HG03139 (cell line): ENCODE measurements around the gene ZER1.
"Not testable (repeated sequence)": the region's sequence is repeated elsewhere in the genome, so short reads cannot be mapped to it uniquely, and the experiment has no call there.

Experiments used
- ATAC-seq: cut with Tn5 transposase; IDR thresholded peaks from one replicate; pipeline ENCODE4 v1.9.1; 2021; ENCODE audit not compliant: unreplicated experiment

Gene ZER1

DNA sequence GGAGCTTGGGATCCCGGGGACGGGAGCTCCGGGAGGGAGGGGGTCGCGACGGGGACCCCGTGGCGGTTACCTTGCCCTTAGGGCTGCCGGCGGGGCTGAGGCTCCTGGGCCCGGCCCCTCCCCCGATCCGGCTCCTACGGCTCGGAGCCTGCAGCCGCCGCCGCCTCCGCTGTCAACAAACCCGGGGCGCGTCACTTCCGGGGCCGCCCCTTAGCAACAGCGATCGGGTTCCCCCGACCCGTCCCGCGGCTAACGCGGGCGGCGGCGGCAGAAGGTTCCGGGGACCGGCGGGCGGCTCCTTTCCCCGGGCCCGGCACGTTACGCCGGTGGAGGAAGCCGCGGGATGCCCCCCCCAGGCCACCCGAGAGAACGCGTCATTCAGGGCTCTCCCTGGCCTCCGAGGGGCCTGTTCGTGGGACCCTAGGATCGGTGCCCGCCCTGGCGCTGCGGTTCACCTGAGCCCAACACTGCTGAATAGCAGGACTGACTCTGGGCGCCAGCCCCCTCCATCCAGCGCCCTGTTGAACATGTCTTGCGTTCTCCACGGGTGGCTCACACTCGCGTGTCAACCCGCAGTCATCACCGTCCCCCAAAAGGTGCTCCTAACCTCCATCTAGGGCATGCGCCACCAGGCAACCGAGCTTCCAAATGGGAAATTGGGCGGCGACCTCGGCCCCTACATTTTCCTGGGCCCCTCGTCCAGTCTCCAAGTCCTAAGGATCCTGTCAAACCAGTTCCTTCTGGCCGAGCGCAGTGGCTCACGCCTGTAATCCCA lies at the start of gene ZER1:
TSS of gene ZER1 (minus strand) at position 183 of the 775 bp plus-strand sequence. CDS start 16,362 bp downstream, outside the sequence.
- peak; percentile 86 for ATAC-seq

DNA sequence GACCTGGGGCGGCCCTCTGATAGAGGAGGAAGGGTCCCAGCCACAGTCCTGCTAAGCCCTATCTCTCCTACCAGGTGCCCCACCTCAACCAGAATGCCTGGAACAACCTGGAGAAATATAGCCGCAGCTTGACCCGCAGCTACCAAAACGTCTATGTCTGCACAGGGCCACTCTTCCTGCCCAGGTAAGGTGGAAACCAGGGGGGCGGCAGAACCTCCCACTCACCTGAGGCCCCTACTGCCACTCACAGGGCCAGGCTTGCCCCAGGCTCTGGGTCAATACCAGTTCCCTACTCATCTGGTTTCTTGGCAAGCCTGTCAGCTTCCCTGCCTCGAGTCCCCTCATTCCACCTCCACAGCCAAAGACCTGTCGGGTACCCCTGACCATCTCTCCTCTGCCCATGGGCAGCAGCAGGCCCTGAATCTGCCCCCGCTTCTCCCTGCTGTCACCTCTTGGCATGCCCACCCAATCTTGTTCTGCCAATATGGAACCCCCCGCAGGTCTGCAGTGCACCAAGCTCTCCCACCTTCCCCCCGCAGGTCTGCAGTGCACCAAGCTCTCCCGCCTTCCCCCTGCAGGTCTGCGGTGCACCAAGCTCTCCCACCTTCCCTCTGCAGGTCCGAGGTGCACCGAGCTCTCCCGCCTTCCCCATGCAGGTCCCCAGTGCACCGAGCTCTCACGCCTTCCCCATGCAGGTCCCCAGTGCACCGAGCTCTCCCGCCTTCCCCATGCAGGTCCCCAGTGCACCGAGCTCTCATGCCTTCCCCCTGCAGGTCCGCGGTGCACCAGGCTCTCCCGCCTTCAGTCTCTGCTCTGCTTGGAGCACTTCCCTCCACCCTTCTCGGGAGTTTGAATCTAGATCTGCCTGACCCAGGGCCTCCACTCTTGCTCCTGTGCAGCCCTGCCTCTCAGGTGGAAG lies 49.2 kb upstream of the ZER1 start:
- ATAC-seq = no peak

DNA sequence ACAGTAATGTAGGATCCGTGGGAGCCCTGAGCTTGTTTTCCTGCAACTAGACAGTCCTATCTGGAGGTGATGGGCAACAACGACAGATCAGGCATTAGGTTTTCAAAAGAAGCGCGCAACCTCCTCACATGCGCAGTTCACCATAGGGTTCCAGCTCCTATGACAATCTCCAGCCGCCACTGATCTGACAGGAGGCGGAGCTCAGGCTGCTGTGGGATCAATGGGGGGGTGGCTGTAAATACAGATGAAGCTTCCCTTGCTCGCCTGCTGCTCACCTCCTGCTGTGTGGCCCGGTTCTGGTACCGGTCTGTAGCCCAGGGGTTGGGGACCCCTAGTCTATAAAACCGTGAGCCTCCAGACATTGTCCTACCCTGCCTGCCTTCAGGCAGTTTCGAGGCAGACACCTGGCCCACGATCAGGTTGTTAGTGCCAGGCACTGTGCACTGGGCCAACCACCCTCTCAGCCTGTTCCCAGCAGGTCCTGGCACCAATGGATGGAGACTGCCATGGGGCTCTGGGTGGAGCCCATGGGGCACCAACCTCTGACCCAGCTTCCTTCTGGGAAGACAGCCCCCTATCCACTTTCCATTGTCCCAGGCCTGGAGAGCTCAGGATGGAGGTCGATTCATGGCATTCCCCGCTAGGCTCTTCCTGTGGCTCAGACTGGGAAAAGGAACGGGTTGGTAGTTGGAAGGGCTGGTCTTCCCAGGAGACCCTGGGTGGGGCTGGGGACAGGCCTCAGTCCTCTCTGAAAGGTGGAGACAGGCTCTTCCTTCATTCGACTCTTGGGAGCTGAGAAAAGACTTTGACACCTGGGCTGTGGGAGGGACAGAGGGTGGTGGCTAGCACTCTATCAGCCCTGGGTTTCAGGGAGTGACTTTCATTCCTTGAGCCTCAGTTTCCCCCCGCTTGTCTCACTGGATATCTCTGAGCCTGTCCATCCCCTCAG lies 48.3 kb upstream of the ZER1 start:
- no peak for ATAC-seq

DNA sequence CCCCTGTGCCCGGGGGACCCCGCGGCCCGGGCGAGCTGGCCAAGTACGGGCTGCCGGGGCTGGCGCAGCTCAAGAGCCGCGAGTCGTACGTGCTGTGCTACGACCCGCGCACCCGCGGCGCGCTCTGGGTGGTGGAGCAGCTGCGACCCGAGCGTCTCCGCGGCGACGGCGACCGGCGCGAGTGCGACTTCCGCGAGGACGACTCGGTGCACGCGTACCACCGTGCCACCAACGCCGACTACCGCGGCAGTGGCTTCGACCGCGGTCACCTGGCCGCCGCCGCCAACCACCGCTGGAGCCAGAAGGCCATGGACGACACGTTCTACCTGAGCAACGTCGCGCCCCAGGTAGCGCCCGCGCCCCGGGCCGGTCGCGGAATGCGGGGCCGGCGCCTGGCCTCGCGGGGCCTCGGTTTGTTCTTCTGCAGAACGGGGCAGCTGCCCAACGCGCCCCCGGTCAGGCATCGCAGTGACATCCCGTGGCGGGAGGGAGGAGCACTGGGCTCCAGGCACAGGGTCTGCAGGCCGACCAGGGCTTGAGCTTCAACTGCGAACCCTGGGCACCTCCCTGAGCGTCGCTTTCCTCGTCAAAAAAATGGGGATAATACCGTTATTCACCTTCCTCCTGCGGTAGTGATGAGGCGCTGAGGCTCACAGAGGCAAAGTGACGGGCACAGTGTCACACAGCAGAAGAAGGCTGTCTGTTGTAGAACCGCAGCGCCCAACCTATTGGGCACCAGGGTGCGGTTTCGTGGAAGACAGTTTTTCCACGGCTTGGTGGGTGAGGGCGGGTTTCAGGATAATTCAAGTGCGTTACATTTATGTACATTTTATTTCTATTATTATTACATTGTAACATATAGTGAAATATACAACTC lies 47.4 kb upstream of the ZER1 start:
- peak; percentile 13 for ATAC-seq

DNA sequence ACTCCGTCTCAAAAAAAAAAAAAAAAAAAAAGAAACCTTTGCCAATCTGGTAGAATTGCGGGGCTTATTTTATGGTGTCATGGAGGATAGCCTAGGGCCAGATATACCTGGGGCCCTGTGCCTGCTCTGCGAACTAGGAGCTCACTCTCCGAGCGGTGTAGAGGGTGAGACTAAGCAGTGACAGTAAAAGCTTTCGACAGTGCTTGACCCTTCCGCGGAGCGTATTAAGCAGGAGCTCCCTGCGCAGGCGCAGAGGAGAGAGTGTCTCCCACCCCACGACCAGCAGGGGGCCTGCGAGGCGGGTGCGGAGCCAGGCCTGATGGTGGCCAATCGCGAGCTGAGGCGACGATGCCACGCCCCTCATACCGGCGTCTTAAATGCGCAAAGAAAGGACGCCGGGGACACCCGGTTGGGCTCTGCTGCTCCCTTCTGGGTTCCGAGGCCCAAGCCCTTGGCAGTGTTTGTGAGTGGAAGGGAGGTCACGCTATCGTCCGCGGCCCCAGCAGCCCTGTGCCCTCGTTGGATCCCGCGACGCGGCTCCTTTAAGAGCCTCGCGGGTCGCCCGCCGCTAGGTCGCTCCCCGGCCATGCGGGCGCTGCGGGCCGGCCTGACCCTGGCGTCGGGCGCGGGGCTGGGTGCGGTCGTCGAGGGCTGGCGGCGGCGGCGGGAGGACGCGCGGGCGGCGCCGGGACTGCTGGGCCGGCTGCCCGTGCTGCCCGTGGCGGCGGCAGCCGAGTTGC lies 46.5 kb upstream of the ZER1 start, which contains the start of gene ENDOG:
TSS of gene ENDOG (plus strand) at position 402 of the 740 bp plus-strand sequence. CDS start at position 587, 185 bp downstream.
- peak; percentile 85 for ATAC-seq

DNA sequence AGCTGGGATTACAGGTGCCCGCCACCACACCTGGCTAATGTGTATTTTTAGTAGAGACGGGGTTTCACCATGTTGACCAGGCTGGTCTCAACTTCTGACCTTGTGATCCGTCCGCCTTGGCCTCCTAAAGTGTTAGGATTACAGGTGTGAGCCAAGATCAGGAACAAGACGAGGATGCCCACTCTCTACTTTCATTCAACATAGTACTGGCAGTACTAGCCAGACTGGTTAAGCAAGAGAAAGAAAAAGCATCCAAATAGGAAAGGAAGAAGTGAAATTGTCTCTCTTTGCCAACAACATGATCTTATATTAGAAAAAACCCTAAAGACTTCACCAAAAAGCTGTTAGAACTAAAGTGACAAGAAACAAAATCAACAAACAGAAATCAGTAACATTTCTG lies 39.1 kb upstream of the ZER1 start:
- ATAC-seq = no peak

DNA sequence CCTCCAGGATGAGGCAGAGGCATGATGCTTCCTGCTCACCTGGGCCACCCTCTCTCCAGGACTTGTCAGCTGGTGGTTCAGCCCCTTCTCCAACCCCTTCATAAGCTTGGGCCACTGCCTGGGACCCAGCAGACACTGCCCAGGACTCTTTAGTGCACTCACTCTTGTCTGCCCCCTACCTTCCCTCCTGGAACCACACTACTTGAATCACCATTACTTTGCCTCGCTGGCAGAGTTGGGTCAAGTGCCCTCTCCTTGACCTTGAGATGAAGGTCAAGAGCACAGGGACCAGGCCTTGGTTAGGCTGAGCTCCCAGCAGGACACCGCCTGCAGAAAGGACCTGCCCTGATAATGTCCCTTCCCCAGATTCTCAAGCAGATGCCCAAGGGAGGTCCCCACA lies 38.1 kb upstream of the ZER1 start:
- ATAC-seq = no peak

DNA sequence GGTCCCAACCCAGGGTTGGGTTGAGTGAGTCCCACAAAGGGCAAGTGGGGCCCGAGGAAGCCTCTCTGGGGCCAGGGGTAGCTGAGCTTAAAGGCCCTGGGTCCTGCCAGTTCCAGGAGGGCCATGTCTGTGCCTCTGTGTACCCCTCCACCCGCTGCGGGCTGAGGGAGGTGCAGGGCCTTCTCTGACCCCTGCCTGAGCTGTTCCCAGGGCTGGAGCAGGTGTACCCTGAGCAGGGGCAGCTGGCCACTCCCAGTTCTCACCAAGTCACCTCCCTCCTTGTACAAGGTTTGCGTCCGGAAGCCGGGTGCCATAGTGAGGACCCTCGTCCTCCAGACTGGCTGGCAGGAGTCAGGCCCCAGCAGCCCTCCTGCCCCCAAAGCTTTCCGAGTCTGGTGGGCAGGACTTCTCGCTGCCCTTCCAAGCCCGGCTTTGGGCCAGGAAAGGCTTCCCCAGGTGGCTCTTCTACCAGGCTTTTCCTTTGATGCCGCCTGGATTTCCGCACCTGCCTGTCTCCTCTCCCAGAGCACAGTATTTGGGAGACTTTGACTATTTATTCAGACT lies 37.4 kb upstream of the ZER1 start:
- no peak for ATAC-seq

DNA sequence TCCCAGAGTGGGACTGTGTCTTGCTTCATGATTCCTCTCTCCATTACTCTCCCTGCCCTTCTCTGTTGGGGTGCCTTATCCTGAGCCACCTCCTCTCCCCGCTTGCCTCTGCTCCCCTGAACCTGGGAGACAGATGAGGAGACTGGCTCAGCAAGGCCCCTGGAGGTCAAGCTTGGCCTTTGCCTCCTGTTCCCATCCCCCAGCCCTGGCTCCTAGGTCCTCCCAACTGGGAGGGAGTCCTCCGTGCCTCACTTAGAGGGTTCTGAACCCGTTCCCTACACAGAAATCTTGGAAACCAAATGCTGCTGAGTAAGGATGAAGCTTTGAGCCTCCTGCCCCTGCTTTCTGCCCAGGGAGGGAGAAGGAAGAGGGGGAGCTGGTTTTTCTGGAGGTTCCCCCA lies 36.8 kb upstream of the ZER1 start:
- no peak for ATAC-seq

DNA sequence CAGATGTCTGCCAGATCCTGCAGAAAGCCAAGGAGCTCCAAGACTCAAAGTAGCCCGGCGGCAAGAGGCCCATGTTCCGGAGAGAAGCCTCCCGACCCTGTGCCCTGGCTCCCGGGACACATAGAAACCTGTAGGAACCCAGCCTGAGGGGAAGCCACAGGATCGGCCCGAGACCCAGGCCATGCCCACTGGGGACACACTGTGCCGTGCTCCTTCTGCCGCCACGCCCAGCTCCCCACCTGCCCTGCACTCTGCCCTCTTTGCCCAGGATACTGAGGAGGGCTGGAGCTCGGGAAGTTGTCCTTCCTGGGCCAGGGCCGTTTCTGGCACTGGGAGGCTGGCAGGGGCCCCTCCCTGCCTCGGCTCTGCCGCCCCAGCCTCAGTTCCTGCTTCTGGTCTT lies 36.1 kb upstream of the ZER1 start:
- no peak for ATAC-seq

DNA sequence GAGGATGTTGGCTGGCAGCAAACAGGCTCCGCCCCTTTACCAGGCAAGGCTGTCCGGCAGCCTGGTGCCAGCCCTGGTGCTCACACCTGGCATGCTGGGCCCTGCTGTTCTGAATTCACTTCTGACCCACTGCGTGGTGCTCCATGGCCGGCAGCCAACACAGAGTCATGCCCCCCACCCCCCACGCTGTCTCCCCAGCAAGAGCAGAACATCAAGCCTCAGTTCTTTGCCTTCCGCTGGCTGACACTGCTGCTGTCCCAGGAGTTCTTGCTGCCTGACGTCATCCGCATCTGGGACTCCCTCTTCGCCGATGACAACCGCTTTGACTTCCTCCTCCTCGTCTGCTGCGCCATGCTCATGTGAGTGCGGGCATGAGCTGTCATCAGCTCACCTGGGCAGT lies 33.9 kb upstream of the ZER1 start:
- no peak for ATAC-seq

DNA sequence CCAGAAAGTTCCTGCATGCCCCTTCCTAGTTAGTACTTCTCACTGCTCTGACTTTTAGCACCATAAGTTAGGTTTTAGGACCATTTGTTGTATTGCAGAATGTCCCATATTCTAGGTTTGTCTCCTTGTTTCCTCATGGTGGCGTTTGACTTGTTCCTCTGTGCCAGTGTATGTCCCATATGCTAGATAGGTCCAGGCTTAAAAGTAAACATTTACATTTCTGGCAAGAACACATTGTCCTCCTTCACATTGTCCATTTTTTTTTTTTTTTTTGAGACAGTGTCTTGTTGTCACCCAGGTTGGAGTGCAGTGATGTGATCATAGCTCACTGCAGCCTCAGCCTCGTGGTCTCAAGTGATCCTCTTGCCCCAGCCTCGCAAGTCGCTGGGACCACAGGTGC lies 30.8 kb upstream of the ZER1 start:
- ATAC-seq = no peak

DNA sequence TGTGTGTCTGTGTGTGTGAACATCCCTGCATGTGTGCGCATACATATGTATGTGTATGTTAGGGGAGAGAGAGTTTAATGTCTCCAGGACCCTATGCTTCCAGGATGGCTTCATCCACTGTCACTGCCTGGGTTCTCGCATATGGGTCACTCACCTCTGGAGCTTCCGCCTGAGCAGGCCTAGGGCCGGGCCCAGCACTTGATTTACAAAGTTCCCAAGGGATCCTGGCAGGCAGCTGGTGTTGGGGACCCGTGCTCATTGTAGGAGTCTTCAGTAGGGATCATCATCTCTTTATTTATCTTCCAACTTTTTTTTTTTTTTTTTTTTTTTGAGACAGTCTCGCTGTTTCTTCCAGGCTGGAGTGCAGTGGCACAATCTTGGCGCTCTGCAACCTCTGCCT lies 28.3 kb upstream of the ZER1 start:
- no peak for ATAC-seq

DNA sequence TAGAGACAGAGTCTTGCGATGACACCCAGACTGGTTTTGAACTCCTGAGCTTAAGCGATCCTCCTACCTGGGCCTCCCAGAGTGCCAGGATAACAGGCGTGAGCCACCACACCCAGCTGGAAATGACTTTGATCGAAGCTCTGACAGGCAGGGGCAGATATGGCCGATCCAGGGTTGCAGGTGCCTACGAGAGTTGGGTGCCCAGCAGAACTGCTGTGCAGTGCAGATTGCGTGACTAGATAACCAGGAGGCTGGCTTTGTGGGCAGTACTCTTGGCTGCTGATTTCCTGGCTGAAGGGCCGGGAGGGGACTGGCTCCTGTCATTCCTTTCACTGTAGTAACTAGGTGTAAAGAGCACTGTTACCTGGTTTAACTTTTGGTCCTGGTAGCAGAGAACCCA lies 27.2 kb upstream of the ZER1 start:
- no peak for ATAC-seq

DNA sequence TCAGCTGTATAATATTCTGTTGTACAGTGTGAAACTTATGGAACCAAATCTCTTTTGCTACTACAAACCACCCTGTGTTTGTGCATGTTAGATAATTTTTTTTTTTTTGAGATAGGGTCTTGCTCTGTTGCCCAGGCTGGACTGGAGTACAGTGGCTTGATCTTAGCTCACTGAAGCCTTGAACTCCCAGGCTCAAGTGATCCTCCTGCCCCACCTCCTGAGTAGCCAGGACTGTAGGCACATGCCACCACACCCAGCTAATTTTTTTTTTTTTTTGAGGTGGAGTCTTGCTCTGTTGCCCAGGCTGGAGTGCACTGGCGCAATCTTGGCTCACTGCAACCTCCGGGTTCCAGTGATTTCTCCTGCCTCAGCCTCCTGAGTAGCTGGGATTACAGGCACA lies 23.2 kb upstream of the ZER1 start:
- not testable (repeated sequence) for ATAC-seq

DNA sequence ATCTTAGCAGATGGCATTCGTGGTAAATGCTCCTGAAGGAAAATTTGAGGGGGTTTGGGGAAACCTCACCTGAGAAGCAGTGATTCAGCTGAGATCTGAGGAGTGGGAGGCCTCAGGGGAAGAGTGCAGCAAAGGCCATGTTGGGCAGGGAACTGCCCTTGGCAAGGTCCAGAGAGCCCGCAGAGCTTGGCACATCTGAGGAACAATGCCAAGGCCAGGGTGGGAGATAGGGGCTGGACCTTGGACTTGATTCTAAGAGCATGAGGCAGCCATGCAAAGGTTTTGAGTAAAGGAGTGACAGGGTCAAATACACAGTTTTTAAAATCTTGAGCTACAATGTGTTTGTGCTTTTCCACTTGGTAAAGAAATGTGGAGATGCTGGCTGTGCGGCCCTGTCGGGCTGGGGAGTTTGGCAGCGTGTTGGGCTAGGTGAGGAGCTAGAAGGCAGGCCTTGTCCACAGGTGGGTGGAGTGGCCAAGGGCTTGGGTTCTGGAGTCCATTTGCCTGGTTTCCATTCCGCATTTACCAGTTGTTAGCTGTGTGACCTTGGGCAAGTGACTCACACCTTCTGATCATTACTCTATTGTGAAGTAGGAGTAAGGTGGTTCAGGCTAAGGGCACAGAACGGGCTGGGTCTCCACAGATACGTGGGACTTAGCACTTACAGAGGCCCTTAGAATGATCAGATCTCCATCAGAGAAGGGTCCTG lies 21.4 kb upstream of the ZER1 start:
- ATAC-seq = no peak

DNA sequence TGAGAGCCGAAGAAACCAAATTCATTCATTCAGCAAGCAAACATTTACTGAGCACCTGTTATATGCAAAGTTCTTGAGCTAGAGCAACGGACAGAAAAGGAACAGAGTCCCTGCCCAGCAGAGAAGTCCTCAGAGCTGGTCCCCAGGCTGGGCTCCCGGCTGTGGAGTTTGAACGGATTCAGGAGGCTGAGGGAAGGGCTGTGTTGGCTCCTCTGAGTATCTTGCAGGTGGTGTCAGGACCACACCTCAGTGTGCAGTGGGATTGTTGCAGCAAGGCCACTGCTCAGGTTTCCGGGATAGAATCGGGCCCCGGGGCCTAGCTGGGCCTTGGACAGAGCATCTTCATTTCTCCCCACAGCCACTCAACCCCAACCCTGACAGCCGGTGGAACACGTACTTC lies 20.4 kb upstream of the ZER1 start:
- no peak for ATAC-seq

DNA sequence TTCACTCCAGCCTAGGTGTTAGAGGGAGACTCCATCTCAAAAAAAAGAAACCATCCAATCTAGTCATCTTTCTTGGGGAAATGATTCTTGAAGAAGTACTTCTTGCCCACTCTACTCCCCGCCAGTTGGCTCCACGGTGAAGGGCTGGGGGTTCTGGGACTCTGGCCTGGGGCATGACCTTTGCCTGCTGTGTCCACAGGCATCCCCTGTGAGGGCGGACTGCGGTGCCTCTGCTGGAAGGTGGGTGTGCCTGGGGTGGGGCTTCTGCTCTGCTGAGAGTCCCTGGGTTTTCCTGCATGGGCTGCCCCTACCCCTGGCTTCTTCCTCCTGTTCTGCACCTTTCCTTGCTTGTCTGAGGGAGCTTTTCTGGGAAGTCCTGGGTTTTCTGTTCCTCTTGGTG lies 18.8 kb upstream of the ZER1 start:
- no peak for ATAC-seq
